ENCODE measurements around the gene ACYP1. TPM values are rescaled to one million over a fixed set of nuclear protein-coding genes. Genes with fewer than 3 reads are reported as not detected.
"Not testable (repeated sequence)": the region's sequence is repeated elsewhere in the genome, so short reads cannot be mapped to it uniquely, and the experiment has no call there.

Gene ACYP1
- total RNA-seq, 1 donor from 2014 or later: 4.2 TPM

DNA sequence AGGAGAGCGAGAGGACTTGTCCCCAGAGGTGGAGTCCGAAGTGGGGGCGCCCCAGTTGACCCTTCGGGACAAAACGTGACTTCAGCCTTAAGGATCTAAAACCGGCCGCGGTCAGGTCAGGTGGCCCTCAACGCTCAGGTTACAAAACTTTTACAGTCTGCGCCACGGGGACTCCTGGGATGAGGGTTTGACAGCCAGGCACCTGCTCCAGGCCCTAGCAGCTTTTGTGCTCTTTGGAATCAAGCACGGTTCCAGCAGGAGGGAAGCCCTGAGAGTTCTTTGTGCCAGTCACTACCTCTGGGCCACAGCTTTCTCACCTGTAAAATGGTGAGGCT lies 6.0 kb upstream of the ACYP1 start:
- Mint-ChIP-seq H3K36me3 (ENCODE audit: low read depth) (no peaks in the 10 kb centered on the region), H3K9me3 (ENCODE audit: low read depth) (no peaks in the 10 kb centered on the region), H3K4me1 (ENCODE audit: low read depth) (peaks cover 3% of the 10 kb centered on the region), H3K27ac (ENCODE audit: unreplicated experiment) (peak overlapping the region; percentile 90), H3K27me3 (ENCODE audit: low read depth) (no peaks in the 10 kb centered on the region), H3K4me3 (ENCODE audit: unreplicated experiment) (no peak overlapping the region)
- no peak for DNase-seq (ENCODE audit: low spot score)
- TF ChIP-seq, protein P1, sequence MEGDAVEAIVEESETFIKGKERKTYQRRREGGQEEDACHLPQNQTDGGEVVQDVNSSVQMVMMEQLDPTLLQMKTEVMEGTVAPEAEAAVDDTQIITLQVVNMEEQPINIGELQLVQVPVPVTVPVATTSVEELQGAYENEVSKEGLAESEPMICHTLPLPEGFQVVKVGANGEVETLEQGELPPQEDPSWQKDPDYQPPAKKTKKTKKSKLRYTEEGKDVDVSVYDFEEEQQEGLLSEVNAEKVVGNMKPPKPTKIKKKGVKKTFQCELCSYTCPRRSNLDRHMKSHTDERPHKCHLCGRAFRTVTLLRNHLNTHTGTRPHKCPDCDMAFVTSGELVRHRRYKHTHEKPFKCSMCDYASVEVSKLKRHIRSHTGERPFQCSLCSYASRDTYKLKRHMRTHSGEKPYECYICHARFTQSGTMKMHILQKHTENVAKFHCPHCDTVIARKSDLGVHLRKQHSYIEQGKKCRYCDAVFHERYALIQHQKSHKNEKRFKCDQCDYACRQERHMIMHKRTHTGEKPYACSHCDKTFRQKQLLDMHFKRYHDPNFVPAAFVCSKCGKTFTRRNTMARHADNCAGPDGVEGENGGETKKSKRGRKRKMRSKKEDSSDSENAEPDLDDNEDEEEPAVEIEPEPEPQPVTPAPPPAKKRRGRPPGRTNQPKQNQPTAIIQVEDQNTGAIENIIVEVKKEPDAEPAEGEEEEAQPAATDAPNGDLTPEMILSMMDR (IDR thresholded peaks at IDR 0.05): no peak

GRCh38 chr14:75069121-75069810 lies 5.4 kb upstream of the ACYP1 start, which contains the start of gene ZC2HC1C:
Gene ZC2HC1C, plus strand, starts transcription at chr14:75069641. Its CDS starts 933 bp downstream, at chr14:75070574.
- no peak for DNase-seq (ENCODE audit: low spot score)
- Mint-ChIP-seq H3K4me1 (ENCODE audit: low read depth) (peaks cover 4% of the 10 kb centered on the region), H3K27me3 (ENCODE audit: low read depth) (no peaks in the 10 kb centered on the region), H3K4me3 (ENCODE audit: unreplicated experiment) (no peak within 1 kb of the TSS), H3K27ac (ENCODE audit: unreplicated experiment) (peak within 1 kb of the TSS; percentile 90), H3K9me3 (ENCODE audit: low read depth) (no peaks in the 10 kb centered on the region), H3K36me3 (ENCODE audit: low read depth) (no peaks in the 10 kb centered on the region)
- TF ChIP-seq, protein P1 (IDR thresholded peaks at IDR 0.05): no peak

DNA sequence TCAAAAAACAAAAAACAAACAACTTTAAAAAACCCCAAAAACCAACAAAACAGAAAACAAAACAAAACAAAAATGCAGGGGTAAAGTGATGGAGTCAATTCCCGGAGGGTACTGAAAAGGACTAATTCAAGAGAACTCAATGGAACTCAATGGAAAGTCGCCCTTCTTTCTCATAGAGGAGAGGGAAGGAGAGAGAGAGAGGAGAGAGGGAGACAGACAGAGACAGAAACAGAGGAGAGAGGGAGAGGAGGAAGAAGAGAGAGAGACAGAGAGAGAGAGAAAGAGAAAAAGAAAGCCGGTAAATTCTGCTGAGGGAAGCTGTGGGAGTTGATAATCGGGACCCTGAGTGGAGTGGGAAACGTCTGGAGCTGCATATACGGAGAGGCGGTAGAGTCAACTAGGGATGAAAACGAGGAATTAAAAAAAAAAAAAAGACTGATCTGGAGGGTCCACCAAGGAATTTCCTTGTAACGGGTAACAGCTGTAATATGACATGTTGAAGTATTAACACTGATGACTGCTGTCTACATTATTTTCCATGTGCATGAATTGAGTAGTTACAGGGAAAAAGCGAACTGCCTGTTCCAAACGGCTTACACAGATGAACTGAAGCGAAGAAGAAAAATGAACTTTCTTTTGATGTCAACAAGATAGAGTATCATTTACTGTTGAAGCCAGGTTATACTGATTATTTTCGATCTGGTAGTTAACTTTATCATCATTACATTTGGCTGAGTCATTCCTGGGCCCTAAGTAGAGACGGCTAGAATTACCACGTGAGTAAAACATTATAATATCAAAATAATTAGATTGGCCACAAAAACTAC lies 4.7 kb upstream of the ACYP1 start:
- Mint-ChIP-seq H3K4me3 (ENCODE audit: unreplicated experiment) (no peak overlapping the region), H3K9me3 (ENCODE audit: low read depth) (no peaks in the 10 kb centered on the region), H3K36me3 (ENCODE audit: low read depth) (no peaks in the 10 kb centered on the region), H3K27ac (ENCODE audit: unreplicated experiment) (no peak overlapping the region), H3K4me1 (ENCODE audit: low read depth) (peaks cover 11% of the 10 kb centered on the region), H3K27me3 (ENCODE audit: low read depth) (no peaks in the 10 kb centered on the region)
- TF ChIP-seq, protein P1 (IDR thresholded peaks at IDR 0.05): no peak
- DNase-seq (ENCODE audit: low spot score): no peak

DNA sequence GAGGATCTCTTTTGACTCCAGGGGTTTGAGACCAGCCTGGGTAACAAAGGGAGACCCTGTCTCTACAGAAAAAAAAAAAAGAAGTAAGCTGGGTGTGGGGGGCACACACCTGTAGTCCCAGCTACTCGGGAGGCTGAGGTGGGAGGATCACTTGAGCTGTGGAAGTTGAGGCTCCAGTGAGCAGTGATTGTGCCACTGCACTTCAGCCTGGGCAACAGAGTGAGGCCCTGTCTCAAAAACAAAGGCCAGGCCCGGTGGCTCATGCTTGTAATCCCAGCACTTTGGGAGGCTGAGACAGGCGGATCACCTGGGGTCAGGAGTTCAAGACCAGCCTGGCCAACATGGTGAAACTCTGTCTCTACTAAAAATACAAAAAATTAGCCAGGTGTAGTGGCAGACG lies 3.9 kb upstream of the ACYP1 start:
- not testable (repeated sequence) for H3K36me3 Mint-ChIP-seq (ENCODE audit: low read depth)
- peaks cover 19% of the 10 kb centered on the region for H3K4me1 Mint-ChIP-seq (ENCODE audit: low read depth)

GRCh38 chr14:75067212-75067611 lies 3.4 kb upstream of the ACYP1 start:
- no peak for DNase-seq (ENCODE audit: low spot score)
- peaks cover 19% of the 10 kb centered on the region for H3K4me1 Mint-ChIP-seq (ENCODE audit: low read depth)

More for the DNA sequence above, 3.9 kb upstream of the ACYP1 start:
- H3K9me3 Mint-ChIP-seq (ENCODE audit: low read depth); H3K27me3 Mint-ChIP-seq (ENCODE audit: low read depth); H3K4me3 Mint-ChIP-seq (ENCODE audit: unreplicated experiment); H3K27ac Mint-ChIP-seq (ENCODE audit: unreplicated experiment); DNase-seq (ENCODE audit: low spot score): not testable (repeated sequence)

More at GRCh38 chr14:75067212-75067611, 3.4 kb upstream of the ACYP1 start:
- Mint-ChIP-seq H3K27ac (ENCODE audit: unreplicated experiment) (no peak overlapping the region), H3K36me3 (ENCODE audit: low read depth) (no peaks in the 10 kb centered on the region), H3K4me3 (ENCODE audit: unreplicated experiment) (no peak overlapping the region), H3K9me3 (ENCODE audit: low read depth) (no peaks in the 10 kb centered on the region), H3K27me3 (ENCODE audit: low read depth) (no peaks in the 10 kb centered on the region)
- TF ChIP-seq, protein P1 (IDR thresholded peaks at IDR 0.05): no peak

All from chondrocyte (in vitro differentiated cells).